Right lobe of liver (tissue), 6 donors: ENCODE data around the gene PAQR6. TPM values are rescaled to one million over a fixed set of nuclear protein-coding genes. Genes with fewer than 3 reads are reported as not detected.
A peak's percentile ranks its signal among the peaks of the same experiment; 100 is the strongest.

ENCODE experiments used
- ATAC-seq, 4 donors: fragments of 200-7000 bp; cut with Tn5 transposase; one replicate each; pipeline ENCODE4 v1.9.1; 2020; ENCODE audit warnings: mild to moderate bottlenecking in 4 of 4, moderate library complexity in 4 of 4
- DNase-seq, 3 donors: peaks; one replicate each; pipeline ENCODE4 v3.0.0-alpha.2; 2020
- H3K27ac ChIP-seq, 3 donors: fragments of 200-600 bp; one replicate each; pipeline ENCODE4 v1.8.0; 2022
- H3K27me3 ChIP-seq, 2 donors: fragments of 200-600 bp; one replicate each; pipeline ENCODE4 v1.8.0; 2022
- H3K36me3 ChIP-seq, 4 donors: fragments of 200-600 bp; sonication (generic) in 1 of 4; one replicate each; pipeline versions ENCODE4 v1.5.1 to v1.8.0; 2017 to 2022; ENCODE audit warnings: control low read depth in 1 of 4
- H3K4me1 ChIP-seq, 4 donors: fragments of 200-600 bp; sonication (generic) in 1 of 4; one replicate each; pipeline versions ENCODE4 v1.5.1 to v1.8.0; 2017 to 2022; ENCODE audit warnings: control low read depth in 1 of 4
- H3K4me3 ChIP-seq, 3 donors: fragments of 200-600 bp; one replicate each; pipeline ENCODE4 v1.8.0; 2022
- H3K9me3 ChIP-seq, 4 donors: fragments of 200-600 bp; sonication (generic) in 1 of 4; one replicate each; pipeline versions ENCODE4 v1.5.1 to v1.8.0; 2017 to 2022; ENCODE audit warnings: control low read depth in 1 of 4
- POLR2A ChIP-seq: fragments of 450-650 bp; IDR thresholded peaks from one replicate; pipeline ENCODE4 v1.6.1; 2017; ENCODE audit warnings: antibody characterized with exemption, mild to moderate bottlenecking
- WGBS: methylation state at CpG from one replicate; pipeline ENCODE4 v1.1.6; 2018; ENCODE audit warnings: low coverage, low lambda C conversion rate; ENCODE audit not compliant: insufficient coverage; ENCODE audit errors: missing lambda C conversion rate; 5-methylcytosine and 5-hydroxymethylcytosine counted together
- intact Hi-C, 2 donors: fragments of 100-400 bp; cut with DNase I; formaldehyde crosslinking; loops; one replicate each; pipeline versions ENCODE4 v1.11.2 to v1.14.1; 2022
- total RNA-seq, 6 experiments: library from RNA; depleted of rRNA in 2 of 6; stranded (reverse); fragments of >200 nt in 2 of 6; fragmentation: NEBNext Ultra II Directional in 3 of 6; extraction: Animal tissue kit (Norgen Biotek cat#: 25700) in 3 of 6; gene quantifications; one replicate each; pipeline versions ENCODE4 v1.1.0 to v1.2.4, GENCODE V29; 2016 to 2023
- TF ChIP-seq, protein P1 (sequence below), 4 donors: fragments of 200-600 bp in 3 of 4; fragments of 450-650 bp in 1 of 4; IDR thresholded peaks; one replicate each; pipeline versions ENCODE4 v1.5.1 to v1.8.0; 2016 to 2022; ENCODE audit warnings: antibody characterized with exemption in 4 of 4, mild to moderate bottlenecking in 2 of 4
- donor health status: DM: no; HTN: yes; CAD: no.
- donor health status: DM: no; HTN: no; CAD: no.
- donor health status: DM: no; HTN: no; CAD: no.
- donor health status: DM: no; HTN: yes; CAD: no.
- donor health status: DM: no; HTN: yes; CAD: no.

PAQR6 gene
- total RNA-seq, 6 experiments from 2014 or later = 0.43 to 4.0 (median 1.1) TPM

DNA sequence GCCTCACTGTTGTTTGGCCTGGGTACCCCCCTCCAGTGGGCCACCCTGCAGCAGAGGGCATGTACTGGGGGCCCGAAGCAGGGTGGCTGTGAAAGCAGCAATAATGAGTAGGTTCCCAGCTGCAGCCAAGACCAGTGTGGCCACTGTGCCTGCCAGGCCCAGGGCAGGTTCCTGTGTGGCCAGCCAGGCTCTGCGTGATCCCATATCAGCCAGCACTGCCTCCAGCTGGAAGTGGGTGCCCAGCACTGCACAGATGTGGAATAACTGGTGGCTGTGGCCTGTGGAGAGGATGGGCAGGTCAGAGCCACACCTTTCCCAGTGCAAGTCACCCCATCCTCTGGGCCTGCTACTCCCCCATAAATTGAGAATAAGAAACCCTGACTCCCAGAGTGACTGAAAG lies 3.7 kb downstream of the PAQR6 start:
- intact Hi-C loops = loop anchor here in 1 of 2 donors (10.0 kb wide), 1 partner anchor 109 kb away; no protein-coding TSS in a partner anchor
- H3K27ac ChIP-seq = no peak overlapping the region
- WGBS = no CpG with 5 or more reads among the region's 2 CpGs

DNA sequence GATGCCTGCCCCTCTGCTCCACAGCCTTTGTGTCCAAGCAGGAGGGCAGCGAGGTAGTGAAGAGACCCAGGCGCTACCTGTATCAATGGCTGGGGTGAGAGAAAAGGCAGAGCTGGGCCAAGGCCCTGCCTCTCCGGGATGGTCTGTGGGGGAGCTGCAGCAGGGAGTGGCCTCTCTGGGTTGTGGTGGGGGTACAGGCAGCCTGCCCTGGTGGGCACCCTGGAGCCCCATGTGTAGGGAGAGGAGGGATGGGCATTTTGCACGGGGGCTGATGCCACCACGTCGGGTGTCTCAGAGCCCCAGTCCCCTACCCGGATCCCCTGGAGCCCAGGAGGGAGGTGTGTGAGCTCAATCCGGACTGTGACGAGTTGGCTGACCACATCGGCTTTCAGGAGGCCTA lies 5.1 kb downstream of the PAQR6 start:
- TF ChIP-seq POLR2A = no peak
- TF ChIP-seq, protein P1, sequence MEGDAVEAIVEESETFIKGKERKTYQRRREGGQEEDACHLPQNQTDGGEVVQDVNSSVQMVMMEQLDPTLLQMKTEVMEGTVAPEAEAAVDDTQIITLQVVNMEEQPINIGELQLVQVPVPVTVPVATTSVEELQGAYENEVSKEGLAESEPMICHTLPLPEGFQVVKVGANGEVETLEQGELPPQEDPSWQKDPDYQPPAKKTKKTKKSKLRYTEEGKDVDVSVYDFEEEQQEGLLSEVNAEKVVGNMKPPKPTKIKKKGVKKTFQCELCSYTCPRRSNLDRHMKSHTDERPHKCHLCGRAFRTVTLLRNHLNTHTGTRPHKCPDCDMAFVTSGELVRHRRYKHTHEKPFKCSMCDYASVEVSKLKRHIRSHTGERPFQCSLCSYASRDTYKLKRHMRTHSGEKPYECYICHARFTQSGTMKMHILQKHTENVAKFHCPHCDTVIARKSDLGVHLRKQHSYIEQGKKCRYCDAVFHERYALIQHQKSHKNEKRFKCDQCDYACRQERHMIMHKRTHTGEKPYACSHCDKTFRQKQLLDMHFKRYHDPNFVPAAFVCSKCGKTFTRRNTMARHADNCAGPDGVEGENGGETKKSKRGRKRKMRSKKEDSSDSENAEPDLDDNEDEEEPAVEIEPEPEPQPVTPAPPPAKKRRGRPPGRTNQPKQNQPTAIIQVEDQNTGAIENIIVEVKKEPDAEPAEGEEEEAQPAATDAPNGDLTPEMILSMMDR (IDR thresholded peaks at IDR 0.05) = no peak
- no peaks in the 10 kb centered on the region for H3K27me3 ChIP-seq
- 100% methylated on average over 1 of the region's 10 CpGs for WGBS
- no peaks in the 10 kb centered on the region for H3K9me3 ChIP-seq
- no peak overlapping the region for H3K4me3 ChIP-seq
- peaks cover 0 to 20% (median 8%) of the 10 kb centered on the region in 4 donors for H3K36me3 ChIP-seq
- intact Hi-C loops = loop anchor here in 1 of 2 donors (10.0 kb wide), 1 partner anchor 108 kb away; no protein-coding TSS in a partner anchor
- no peak overlapping the region for H3K27ac ChIP-seq
- DNase-seq (no peak), ATAC-seq (no peak)
- H3K4me1 ChIP-seq = peaks cover 0 to 10% (median 0%) of the 10 kb centered on the region in 4 donors

More for the DNA sequence above, 3.7 kb downstream of the PAQR6 start:
- H3K36me3 ChIP-seq = peaks cover 0 to 8% (median 3%) of the 10 kb centered on the region in 4 donors
- no peaks in the 10 kb centered on the region for H3K27me3 ChIP-seq
- DNase-seq (no peak), ATAC-seq (peak in 2 of 4 donors; percentile 13 to 18)
- no peaks in the 10 kb centered on the region for H3K9me3 ChIP-seq
- no peak overlapping the region for H3K4me3 ChIP-seq
- no peak for TF ChIP-seq POLR2A
- TF ChIP-seq, protein P1 (IDR thresholded peaks at IDR 0.05) = no peak
- peaks cover 0 to 10% (median 0%) of the 10 kb centered on the region in 4 donors for H3K4me1 ChIP-seq

DNA sequence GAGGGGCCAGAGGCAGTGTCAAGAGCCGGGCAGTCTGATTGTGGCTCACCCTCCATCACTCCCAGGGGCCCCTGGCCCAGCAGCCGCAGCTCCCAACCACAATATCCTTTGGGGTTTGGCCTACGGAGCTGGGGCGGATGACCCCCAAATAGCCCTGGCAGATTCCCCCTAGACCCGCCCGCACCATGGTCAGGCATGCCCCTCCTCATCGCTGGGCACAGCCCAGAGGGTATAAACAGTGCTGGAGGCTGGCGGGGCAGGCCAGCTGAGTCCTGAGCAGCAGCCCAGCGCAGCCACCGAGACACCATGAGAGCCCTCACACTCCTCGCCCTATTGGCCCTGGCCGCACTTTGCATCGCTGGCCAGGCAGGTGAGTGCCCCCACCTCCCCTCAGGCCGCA lies 5.9 kb downstream of the PAQR6 start, which contains the start of gene BGLAP:
Gene BGLAP, plus strand, starts transcription at position 259 of the 400 bp plus-strand sequence. Its CDS starts 48 bp downstream, at position 307.
- WGBS = 80% methylated on average over 1 of the region's 14 CpGs
- no peak for TF ChIP-seq POLR2A
- TF ChIP-seq, protein P1 (IDR thresholded peaks at IDR 0.05) = no peak
- no peaks in the 10 kb centered on the region for H3K27me3 ChIP-seq
- H3K4me1 ChIP-seq = peaks cover 0 to 10% (median 0%) of the 10 kb centered on the region in 4 donors
- H3K9me3 ChIP-seq = no peaks in the 10 kb centered on the region
- DNase-seq (no peak), ATAC-seq (no peak)
- H3K36me3 ChIP-seq = peaks cover 0 to 27% (median 12%) of the 10 kb centered on the region in 4 donors
- intact Hi-C loops = loop anchor here in 1 of 2 donors (10.0 kb wide), 1 partner anchor 107 kb away; no protein-coding TSS in a partner anchor
- H3K27ac ChIP-seq = no peak within 1 kb of the TSS
- H3K4me3 ChIP-seq = no peak within 1 kb of the TSS

DNA sequence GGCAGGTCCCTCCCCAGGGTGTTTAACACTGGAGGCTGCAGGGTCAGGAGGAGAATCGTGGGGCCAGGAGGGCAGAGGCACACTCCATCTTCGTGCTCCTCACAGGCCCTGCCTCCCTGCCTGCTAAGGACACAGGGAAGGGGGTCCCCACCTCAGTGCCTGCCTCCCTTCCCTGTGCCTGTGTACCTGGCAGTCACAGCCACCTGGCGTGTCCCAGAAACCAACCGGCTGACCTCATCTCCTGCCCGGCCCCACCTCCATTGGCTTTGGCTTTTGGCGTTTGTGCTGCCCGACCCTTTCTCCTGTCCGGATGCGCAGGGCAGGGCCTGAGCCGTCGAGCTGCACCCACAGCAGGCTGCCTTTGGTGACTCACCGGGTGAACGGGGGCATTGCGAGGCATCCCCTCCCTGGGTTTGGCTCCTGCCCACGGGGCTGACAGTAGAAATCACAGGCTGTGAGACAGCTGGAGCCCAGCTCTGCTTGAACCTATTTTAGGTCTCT lies 6.5 kb downstream of the PAQR6 start:
- Histone ChIP-seq H3K4me3 (no peak overlapping the region), H3K27me3 (no peaks in the 10 kb centered on the region), H3K4me1 (peaks cover 0 to 10% (median 0%) of the 10 kb centered on the region in 4 donors), H3K36me3 (peaks cover 0 to 32% (median 16%) of the 10 kb centered on the region in 4 donors), H3K9me3 (no peaks in the 10 kb centered on the region), H3K27ac (no peak overlapping the region)
- no peak for TF ChIP-seq POLR2A
- TF ChIP-seq, protein P1 (IDR thresholded peaks at IDR 0.05) = no peak
- intact Hi-C loops = loop anchor here in 1 of 2 donors (10.0 kb wide), 1 partner anchor 107 kb away; no protein-coding TSS in a partner anchor
- WGBS = 20% methylated on average over 1 of the region's 15 CpGs
- DNase-seq (no peak), ATAC-seq (no peak)
